ENCODE data around the gene PDZD2.
A peak's percentile ranks its signal among the peaks of the same experiment; 100 is the strongest.
"Not testable (repeated sequence)": the region's sequence is repeated elsewhere in the genome, so short reads cannot be mapped to it uniquely, and the experiment has no call there.

PDZD2 gene

DNA sequence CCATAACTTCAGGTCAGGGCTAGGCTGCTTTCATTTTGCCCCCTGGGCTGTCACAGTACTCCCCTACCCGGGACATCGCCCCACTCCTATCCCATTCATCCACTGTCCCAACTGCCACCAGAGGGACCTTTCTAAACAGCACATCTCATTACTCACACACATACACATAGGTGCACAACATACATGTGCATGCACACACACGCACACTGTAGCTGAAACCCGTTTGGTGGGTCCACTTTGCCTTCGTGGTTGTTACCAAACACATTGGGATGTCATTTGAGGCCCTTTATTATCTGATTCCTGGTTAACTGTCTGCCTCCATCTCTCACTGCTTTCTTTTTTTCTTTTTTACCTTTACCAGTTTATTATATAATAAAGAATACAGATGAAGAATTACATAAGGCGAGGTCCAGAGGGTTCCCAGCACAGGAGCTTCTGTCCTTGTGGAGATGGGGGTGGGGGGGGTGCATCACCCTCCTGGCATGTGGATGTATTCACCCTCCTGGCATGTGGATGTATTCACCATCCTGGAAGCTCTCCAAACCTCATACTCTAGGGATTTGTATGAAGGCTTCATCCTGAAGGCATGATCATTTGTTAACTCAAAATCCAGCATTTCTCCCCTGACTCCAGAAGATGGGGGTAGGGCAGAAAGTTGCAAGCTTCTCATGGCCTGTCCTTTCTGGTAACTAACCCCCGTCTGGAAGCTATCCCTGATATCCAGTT is 349.2 kb downstream of the PDZD2 start:
- DNase-seq, result peak; percentile 98

GRCh38 chr5:31990081-31990650 is 351.2 kb downstream of the PDZD2 start:
- no peak for DNase-seq

DNA sequence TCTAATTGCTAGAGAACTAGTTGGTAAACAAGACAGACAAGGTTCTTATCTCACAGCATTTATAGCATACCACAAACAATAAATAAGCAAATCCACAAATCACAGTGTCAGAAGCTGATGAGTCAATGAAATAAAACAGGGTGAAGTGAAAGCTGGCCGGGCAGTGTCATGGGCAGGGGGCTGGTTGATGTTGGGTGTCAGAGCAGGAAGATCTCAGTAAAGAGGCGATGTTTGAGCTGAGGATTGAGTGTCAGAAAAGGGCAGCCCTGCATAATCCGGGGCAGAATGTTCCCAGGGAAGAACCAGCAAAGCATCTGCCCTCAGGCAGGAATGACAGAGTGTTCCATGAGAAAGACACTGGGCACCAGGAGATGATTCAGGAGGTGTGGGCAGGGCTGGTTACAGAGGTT is 351.8 kb downstream of the PDZD2 start:
- peak; percentile 36 for DNase-seq

DNA sequence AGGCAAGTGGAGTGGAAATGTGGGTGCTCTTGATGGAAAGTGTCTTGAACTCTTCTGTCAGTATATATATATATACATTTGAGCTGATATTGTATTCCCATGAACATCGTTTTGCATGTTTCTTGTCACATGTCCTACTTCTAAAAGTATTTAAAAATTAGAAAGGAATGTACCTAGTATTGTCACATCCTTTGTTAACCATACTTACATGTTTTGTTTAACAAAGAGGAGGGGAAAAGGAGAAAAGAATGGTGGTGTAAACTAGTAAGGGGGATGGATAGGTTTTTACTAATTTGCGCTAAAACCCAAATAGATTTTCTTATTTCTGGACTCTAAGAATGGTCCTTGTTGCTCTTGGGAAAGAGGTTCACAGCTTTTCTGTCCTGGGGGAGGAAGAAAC is 353.4 kb downstream of the PDZD2 start:
- no peak for DNase-seq

DNA sequence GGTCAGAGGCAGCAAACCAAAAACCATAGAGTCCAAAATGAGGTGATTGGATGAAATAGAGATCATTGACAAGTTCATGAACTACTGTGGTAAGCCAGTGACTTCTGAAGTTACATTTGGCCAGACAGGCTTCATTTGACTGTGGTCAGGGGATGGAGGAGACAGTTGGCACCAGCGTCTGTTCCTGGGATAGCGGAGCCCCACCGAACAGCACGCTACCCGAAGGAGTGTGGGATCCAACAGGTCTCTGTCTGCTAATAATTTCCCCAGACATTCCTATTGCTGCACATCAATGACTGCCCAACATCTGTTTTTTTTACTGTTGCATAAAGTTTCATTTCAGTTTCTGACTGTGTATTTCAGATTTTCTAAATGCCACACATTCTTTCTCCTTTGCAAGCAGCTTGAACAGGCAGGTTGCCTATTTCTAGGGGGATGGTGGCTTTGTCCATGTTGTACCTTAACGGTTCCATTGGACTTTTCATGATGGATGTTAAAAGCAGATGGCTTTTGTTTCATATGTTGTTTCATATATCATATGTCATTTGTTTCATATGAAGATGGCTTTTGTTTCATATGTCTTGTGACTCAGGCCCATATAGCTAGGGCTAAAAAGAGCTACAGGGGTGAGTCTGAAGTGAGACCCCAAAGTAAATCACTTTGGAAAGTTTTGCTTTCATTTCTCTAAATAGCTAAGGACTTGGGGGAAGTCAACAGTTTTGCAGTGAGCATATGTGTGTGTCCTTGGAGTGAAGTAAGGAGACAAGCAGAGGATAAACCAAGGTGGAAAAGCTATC is 354.4 kb downstream of the PDZD2 start:
- peak; percentile 89 for DNase-seq

GRCh38 chr5:31995006-31995405 is 356.1 kb downstream of the PDZD2 start:
- no peak for DNase-seq

DNA sequence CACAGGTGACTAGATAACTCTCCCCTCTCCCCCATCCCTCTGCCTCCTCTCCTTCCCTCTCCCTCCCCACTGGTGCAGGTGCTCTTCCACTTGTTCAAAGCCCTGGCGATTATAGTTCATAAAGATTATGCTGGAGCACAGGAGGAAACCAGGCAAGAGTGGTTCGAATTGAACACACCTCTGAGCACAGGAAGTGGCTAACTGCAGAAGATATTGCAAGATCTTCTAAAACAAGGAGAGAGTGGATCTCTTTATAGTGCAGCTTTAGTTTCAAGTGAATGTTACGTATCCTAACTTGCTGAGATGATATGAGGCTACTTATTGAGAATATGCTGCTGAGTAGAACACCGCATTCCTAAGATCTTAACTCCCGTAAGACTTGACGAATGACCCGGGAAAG is 356.8 kb downstream of the PDZD2 start:
- DNase-seq, result no peak

DNA sequence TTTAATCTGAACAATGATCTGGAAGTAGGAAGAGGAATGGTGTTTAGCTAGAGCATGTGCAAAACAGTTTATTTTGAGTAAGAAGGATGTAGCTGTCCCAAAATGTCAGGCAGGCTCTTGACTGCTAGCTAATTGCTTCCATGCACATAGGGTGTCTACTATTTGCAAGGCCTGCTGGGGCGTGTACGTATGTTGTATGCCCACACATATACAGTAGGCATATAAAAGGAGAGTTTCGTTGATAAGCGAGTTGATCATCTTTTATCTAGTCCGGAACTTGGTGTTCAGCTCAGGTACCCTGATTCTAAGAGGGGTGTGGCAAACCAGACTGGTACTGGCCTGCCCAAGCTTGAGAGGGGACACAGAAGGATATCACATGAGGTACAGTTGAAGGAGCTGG is 358.0 kb downstream of the PDZD2 start:
- DNase-seq, result no peak

GRCh38 chr5:31999470-31999869 is 360.5 kb downstream of the PDZD2 start:
- no peak for DNase-seq

DNA sequence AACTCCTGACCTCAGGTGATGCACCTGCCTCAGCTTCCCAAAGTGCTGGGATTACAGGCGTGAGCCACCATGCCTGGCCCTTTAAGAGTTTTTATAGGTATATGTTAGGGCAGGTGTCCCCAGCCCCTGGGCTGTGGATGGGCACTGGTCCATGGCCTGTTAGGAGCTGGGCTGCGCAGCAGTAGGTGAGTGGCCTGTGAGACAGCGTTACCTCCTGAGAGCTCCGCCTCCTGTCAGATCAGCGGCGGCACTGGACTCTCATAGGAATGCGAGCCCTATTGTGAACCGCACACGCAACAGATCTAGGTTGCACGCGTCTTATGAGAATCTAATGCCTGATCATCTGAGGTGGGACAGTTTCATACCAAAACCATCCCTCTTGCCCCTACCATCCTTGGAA is 361.8 kb downstream of the PDZD2 start:
- no peak for DNase-seq

DNA sequence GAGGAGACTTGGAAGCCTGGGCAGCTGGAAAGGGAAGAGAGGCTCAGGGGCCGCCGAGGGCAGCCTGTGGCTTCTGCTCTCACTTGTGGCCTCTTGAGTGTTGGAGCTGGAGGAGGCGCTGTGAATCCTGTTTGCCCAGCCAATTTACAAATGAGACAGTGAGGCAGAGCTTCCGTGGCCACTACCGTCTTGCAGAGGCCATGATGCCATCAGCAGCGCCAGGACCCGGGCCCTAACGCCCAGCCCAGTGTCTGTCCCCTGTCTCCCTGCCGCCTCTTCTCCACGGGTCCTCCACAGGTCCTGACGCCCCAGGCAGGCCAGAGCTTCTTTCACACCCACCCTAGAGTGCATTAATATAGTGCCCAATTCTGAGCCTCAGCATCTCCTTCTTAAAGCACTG is 362.4 kb downstream of the PDZD2 start:
- DNase-seq, result no peak

GRCh38 chr5:32001707-32002106 is 362.8 kb downstream of the PDZD2 start:
- no peak for DNase-seq

GRCh38 chr5:32002755-32003154 is 363.8 kb downstream of the PDZD2 start:
- no peak for DNase-seq

DNA sequence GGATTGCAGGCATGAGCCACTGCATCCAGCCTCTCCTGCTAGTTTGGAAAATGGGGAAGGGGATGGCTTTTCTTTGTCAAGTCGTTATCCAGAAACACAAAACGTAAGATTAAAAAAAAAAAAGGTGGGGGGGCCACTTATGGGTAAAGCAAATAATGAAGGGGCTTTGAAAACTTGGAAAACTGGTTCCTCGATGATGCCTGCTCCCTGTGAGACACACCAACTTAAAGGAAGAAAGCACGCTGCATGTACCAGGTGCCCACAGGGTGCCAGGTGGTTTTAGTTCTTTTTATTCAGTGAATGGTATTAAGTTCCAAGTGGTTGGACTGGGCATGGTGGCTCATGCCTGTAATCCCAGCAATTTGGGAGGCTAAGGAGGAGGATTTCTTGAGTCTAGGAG is 365.1 kb downstream of the PDZD2 start:
- no peak for DNase-seq

DNA sequence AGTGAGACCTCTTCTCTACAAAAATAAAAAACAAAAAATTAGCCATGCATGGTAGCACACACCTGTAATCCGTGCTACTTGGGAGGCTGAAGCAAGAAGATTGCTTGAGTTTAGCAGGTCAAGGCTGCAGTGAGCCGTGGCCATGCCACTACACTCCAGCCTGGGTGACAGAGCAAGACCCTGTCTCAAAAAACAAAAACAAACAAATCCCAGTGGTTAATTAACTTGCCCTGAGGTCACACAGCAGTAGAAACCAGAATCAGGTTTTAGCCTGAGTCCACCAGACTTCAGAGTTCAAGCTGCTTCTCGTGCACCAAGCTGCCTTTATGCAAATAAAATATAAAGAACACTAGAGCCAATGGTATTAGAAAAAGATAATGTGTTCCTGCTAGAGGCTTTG is 365.5 kb downstream of the PDZD2 start:
- no peak for DNase-seq

- no peak for DNase-seq
Measured at GRCh38 chr5:32008746-32009145, 369.8 kb downstream of the PDZD2 start.

- no peak for DNase-seq
Measured at GRCh38 chr5:32013658-32014057, 374.7 kb downstream of the PDZD2 start.

GRCh38 chr5:32014096-32014745 is 375.3 kb downstream of the PDZD2 start:
- DNase-seq, result no peak

- DNase-seq, result not testable (repeated sequence)
Measured at GRCh38 chr5:32015262-32015661, 376.3 kb downstream of the PDZD2 start.

- DNase-seq, result no peak
Measured at GRCh38 chr5:32017692-32018367, 378.9 kb downstream of the PDZD2 start.

- DNase-seq, result no peak
Measured at GRCh38 chr5:32018476-32019436, 379.8 kb downstream of the PDZD2 start.

DNA sequence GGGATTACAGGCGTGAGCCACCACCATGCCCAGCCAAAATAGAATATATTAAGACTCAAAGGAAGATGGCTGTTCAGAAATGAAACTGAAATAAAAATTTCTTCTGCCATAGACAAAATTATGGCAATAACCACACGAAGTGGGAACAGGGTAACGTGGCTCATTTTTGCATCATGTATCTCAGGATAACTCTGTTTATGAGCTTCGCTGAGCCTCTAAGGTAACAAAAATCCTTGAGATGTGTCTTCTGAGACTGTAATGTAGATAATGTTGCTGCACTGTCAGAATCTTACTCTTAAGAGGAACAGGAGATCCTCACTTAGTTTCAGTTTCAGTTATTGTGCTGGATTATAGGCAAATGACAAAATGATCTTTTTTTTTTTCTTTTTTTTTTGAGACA is 381.3 kb downstream of the PDZD2 start:
- no peak for DNase-seq

Measured in kidney glomerular epithelial cell (primary cell).